Pulmonary artery endothelial cell (primary cell): ENCODE measurements around the gene FGD6. TPM values are rescaled to one million over a fixed set of nuclear protein-coding genes. Genes with fewer than 3 reads are reported as not detected.
"Not testable (repeated sequence)": the region's sequence is repeated elsewhere in the genome, so short reads cannot be mapped to it uniquely, and the experiment has no call there.

Experiments used
- DNase-seq: peaks from one replicate; pipeline ENCODE4 v3.0.0-alpha.2; 2011; ENCODE audit warnings: low read depth, low spot score
- total RNA-seq: library from RNA; depleted of rRNA; stranded (reverse); fragments of >200 nt; gene quantifications from 2 replicates; pipeline ENCODE4 v1.2.3, GENCODE V29; 2014

FGD6 gene
- total RNA-seq, 1 donor from 2014 or later = 15.0 TPM

GRCh38 chr12:95130096-95130495 is 87.2 kb downstream of the FGD6 start:
- no peak for DNase-seq

- no peak for DNase-seq
Observed at GRCh38 chr12:95129115-95129514, 88.2 kb downstream of the FGD6 start.

GRCh38 chr12:95126736-95127135 is 90.5 kb downstream of the FGD6 start:
- no peak for DNase-seq

GRCh38 chr12:95126076-95126475 is 91.2 kb downstream of the FGD6 start:
- DNase-seq = no peak

GRCh38 chr12:95124106-95124505 is 93.2 kb downstream of the FGD6 start:
- no peak for DNase-seq

- no peak for DNase-seq
Observed at GRCh38 chr12:95118788-95119179, 98.5 kb downstream of the FGD6 start.

- DNase-seq = peak; percentile 80
Observed at GRCh38 chr12:95118138-95118787, 99.0 kb downstream of the FGD6 start.

GRCh38 chr12:95117178-95117599 is 100.1 kb downstream of the FGD6 start:
- peak; percentile 54 for DNase-seq

GRCh38 chr12:95116773-95117172 is 100.5 kb downstream of the FGD6 start:
- DNase-seq = no peak

- no peak for DNase-seq
Observed at GRCh38 chr12:95116341-95116740, 100.9 kb downstream of the FGD6 start.

- no peak for DNase-seq
Observed at GRCh38 chr12:95115641-95116040, 101.6 kb downstream of the FGD6 start.

- no peak for DNase-seq
Observed at GRCh38 chr12:95114766-95115405, 102.4 kb downstream of the FGD6 start.

GRCh38 chr12:95107362-95107761 is 109.9 kb downstream of the FGD6 start:
- DNase-seq = no peak

- DNase-seq = no peak
Observed at GRCh38 chr12:95105540-95105939, 111.7 kb downstream of the FGD6 start.

- no peak for DNase-seq
Observed at GRCh38 chr12:95104919-95105452, 112.3 kb downstream of the FGD6 start.

GRCh38 chr12:95102916-95103671 is 114.2 kb downstream of the FGD6 start:
- peak; percentile 37 for DNase-seq

- DNase-seq = not testable (repeated sequence)
Observed at GRCh38 chr12:95101957-95102356, 115.3 kb downstream of the FGD6 start.

- no peak for DNase-seq
Observed at GRCh38 chr12:95100264-95101190, 116.7 kb downstream of the FGD6 start.

- no peak for DNase-seq
Observed at GRCh38 chr12:95099270-95099790, 117.9 kb downstream of the FGD6 start.

- no peak for DNase-seq
Observed at GRCh38 chr12:95096852-95097251, 120.4 kb downstream of the FGD6 start.

GRCh38 chr12:95096378-95096777 is 120.9 kb downstream of the FGD6 start:
- no peak for DNase-seq
